GM19455 (cell line): ENCODE results near the gene TPK1.
"Not testable (repeated sequence)": the region's sequence is repeated elsewhere in the genome, so short reads cannot be mapped to it uniquely, and the experiment has no call there.

Experiments
- ATAC-seq: cut with Tn5 transposase; IDR thresholded peaks from one replicate; pipeline ENCODE4 v1.9.1; 2021; ENCODE audit not compliant: unreplicated experiment

The TPK1 gene

DNA sequence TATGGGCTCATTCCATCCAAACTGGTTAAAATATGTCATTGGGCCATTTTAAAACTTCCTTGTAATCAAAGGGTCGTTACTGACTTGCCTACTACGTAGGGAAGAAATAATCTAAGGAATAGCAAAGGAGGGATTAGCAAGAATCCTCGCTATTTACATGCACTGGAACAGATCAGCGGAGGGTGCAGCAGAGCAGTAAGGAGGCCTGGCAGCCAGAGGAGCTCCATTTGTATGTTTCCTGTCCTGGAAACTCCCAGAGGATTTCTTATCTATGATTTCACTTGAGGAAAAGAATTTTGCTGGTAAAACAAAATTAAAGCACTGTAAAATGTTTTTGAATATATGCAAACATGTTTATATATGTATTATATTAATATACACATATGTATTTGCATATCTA, 107.3 kb downstream of the TPK1 start:
- ATAC-seq = no peak

DNA sequence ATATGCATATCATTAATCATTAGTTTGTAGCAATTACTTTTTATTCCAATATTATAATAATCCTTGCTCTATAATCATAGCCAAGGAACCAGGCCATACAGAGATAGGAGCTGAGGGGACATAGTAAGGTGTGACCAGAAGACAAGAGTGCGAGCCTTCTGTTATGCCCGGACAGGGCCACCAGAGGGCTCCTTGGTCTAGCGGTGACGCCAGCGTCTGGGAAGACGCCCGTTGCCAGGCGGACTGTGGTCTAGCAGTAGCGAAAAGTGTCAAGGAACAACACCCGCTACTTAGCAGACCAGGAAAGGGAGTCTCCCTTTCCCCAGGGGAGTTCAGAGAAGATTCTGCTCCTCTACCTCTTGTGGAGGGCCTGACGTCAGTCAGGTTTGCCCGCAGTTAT, 109.0 kb downstream of the TPK1 start:
- not testable (repeated sequence) for ATAC-seq

DNA sequence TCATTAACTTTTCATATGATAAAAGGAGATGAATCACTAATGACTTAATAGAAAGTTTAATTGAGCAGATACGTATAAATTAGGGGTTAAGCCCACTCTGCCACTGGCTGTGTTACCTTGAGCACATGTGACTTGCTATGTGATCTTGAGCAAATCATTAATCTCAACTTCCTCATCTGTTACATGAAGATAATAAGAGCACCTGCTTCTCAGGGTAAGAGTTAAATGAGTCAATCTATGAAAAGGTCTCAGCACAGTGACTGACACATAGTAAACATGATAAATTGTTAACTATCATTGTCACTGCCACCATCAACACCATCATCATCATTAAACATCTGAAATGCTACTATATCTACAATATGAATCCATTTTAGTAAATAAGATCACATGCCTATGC, 110.8 kb downstream of the TPK1 start:
- peak; percentile 83 for ATAC-seq

DNA sequence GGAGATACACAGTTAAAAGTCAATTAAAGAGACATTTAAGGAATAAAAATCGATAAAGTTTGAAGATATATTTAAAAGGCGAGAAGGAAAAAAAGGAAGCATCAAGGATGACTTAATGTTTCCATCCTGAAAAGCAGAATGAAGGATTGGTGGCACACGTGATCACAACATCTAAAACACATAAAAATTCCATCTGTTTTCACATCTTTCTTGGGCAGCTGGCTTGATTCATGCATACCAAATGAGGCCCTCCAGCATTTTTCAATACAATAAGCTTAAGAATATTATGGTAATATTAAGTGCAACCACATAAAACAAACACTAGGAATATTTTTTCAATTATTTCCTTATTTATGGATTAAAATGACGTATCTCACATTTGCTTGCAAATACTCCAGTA, 112.6 kb downstream of the TPK1 start:
- ATAC-seq = no peak

DNA sequence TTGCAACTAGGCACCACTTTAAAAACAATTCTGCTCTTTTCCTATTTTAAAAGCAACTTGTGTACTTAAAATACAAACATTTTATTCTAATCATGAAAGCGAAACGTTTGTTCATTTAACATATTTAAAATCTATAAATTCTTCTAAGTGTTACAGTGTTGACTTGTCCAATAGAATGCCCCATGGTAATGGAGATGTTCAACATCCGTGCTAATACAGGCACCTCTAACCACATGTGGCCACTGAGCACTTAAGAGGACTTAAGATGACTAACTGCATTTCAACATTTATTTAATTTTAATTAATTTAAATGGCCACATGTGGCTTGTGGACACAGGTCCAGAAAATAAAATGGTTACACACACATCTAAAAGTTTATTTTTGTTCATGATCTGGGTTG, 115.1 kb downstream of the TPK1 start:
- ATAC-seq = no peak

DNA sequence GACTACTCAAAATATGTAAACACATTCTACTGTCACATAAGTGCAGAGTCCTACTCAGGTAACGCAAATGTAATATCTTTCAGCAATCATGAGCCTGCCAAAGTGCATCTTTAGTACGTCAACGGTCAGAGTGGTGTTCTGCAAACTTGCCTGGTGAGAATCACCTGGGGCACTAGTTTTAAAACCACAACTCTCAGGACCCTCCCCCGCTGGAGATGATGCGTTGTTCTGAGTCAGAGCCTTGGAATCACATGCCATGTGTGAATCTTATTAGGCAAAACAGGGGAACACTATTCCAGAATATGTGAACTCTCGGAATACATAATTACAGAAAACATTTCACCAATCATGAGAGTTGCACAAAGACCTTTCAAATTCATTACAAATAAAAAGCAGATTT, 115.7 kb downstream of the TPK1 start:
- ATAC-seq = no peak

DNA sequence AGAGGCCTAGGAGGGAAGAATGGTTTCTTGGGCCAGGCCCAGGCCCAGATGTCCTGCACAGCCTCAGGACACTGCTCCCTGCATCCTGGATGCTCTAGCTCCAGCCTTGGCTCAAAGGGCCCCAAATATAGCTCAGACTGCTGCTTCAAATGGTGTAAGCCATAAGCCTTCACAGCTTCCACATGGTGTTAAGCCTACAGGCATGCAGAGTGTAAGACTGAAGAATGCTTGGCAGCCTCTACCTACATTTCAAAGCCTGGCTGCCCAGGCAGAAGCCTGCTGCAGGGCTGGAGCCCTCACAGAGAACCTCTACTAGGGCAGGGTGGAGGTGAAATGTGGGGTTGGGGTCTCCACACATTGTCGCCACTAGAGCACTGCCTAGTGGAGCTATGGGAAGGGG, 118.1 kb downstream of the TPK1 start:
- ATAC-seq = no peak

DNA sequence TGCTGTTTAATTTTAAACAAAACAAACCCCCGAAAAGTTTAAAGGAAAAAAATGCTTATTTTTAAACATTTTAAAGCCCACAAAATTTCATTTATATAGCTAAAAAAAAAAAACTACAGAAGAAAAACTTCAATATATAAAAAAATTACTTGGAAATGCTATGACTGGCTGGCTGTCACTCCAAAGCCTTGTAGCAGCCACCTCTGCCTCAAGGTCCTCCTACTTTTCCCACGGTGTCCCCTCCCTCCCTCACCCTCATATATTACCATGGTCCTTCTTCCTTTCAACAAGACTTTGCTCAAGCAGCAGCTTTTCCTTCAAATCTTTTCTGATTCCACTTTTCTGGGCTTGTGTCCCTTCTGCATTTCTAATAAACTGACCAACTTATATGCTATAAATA, 122.0 kb downstream of the TPK1 start:
- ATAC-seq = no peak

DNA sequence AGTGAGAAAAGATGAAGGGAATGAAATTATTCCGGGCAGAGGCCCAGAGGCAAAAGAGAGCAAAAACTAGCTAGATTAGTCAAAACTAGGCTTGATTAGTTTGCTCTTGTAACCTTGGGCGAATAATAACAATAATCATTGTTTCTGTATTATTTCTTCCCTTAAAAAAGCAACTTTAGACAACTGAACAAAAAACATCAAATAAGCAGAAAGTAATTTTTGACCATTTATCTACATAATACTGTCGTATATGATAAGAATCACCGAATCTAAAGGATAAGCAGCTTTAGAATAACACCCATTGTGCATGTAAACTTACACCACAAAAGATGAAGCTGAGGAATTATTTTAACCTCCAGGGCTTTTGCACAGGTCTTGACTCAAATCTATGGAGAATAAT, 125.1 kb downstream of the TPK1 start:
- ATAC-seq = no peak

DNA sequence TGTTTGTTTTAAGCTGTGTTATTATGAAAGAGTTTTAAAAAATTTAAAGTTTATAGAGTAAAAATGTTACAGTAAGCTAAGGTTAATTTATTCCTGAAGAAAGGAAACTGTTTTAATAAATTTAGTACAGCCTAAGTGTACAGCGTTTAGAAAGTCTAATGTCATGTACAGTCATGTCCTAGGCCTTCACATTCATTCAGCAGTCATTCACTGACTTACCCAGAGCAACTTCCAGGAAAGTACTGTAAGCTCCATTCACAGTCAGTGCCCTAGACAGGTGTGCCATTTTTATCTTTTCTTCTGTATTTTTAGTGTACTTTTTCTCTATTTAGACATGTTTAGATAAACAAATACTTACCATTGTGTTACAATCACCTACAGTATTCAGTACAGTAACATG, 126.8 kb downstream of the TPK1 start:
- no peak for ATAC-seq

DNA sequence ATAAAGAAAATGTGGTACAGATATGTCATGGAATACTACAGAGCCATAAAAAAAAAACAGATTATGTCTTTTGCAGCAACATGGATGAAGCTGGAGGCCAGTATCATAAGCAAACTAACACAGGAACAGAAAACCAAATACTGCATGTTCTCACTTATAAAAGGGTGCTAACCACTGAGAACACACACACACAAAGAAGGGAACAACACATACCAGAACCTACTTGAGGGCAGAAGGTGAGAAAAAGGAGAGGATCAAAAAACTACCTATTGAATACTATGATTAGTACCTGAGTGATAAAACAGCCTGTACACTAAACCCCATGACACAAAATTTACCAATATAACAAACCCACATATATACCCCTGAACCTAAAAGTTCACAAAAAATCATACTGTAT, 144.6 kb downstream of the TPK1 start:
- no peak for ATAC-seq

DNA sequence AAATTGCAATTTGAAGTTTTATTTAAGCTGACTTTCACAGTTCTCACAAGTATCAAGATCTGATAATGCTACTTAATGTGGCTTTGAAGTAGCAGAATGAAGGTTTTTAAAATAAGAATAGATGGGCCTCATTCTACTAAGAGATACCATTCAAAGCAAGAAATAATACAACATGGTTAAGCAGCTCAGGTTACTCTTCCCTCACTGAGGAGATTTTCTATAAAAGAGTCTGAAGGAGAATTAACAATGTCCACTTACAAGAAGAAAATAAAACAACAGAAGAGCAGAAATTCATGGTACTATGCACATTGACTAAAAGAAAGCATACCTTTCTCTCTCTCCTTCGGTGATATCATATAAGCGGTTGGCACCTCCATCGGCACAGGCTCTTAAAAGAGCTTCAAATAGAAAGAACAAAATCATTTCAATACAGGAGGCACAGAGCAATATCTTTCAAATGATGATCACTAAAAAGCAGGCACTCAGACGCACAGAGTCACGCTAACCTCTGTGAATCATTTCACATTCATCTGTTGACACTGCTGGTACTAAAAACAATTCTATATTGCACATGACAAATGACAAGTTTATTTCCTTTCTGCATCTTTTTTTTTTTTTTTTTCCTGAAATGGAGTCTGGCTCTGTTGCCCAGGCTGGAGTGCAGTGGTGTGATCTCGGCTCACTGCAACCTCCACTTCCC, 153.1 kb downstream of the TPK1 start:
- ATAC-seq = no peak

DNA sequence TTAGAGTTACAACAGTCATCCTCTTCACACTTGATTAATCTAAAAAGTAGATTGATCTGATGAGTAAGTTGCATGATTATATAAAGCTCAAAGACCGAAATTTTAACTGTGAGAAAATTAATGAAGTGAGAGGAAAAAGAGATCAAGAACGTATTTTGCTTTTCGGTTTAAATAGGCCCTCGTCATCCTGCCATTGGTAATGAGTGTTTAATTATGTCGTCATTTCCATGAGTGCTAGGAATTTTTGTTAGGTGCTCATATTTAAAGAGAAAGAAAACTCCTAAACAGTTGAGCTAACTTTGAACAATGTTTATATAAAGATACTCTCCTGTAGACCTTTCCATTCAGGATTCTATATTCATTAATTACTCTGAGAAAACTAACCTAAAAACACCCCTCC, 159.4 kb downstream of the TPK1 start:
- ATAC-seq = no peak

DNA sequence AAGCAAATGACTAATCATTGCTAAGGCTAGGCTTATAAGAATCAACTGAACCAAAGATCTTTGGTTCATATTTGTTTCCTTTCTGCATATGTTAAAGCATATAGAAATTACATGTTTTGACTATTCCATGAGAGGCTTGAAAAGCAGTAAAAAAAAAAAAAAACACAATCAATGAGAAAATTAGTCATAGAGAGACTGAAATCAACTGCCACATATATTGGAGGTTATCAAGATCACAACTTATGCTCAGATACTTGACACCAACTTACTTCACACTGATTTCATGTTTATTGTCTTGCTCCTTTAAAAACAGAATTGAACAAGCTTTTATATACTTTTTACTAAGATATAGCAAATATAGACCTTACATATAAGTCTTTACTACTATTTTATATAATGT, 161.3 kb downstream of the TPK1 start:
- no peak for ATAC-seq

DNA sequence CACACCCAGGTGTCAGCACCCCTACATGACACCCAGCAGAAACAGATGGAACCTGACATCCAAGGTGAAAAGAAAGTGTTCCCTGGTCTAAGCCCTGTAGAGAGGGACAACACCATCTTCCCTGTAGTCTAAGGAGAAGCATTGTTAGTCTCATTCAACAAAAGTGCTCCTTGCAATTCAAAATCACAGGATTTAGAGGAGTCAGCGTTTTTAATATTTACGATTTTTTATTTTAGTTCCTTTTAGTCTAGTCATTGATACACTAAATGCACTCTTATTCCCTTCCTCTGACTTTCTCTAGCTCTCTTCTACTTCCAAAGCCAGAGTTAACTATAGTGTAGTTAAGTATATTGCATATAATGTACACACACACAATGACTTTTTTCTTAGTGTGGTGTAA, 163.0 kb downstream of the TPK1 start:
- no peak for ATAC-seq

DNA sequence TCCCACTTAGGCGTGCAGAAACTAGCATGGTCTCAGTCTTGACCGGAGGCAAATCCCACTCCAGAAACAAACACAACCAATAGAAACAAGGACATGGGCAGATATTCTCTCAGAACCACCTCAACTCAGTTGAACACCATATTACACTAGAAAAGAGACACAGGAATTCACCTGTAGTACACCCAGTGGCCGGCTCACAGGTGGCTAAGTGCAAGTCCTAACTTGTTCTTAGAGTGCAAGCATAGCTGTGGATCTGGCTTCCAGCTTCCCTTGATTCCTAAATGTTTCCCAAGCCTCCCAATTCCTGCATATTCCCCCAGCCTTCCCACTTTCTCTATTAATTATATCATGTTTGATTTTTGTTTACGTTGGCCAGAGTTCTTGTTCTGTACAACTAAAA, 164.4 kb downstream of the TPK1 start:
- no peak for ATAC-seq

DNA sequence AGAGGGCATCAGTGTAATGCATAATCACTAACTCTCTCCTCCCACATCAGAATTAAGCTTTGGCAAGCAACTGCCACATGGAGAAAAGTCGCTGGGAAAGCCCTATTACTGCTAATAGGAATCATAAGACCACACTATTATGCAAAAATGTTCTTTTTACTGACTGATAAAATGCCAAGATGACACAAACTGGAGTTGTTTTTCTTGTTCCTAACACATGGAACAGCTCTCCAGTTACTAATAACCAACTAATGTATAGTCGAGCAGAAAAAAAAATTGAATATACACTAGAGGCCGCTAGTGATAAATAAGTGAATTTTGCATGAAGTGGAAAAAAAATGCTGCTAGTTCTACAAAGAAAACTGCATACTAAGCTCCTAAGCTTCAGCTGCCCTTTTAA, 165.6 kb downstream of the TPK1 start:
- ATAC-seq = no peak

DNA sequence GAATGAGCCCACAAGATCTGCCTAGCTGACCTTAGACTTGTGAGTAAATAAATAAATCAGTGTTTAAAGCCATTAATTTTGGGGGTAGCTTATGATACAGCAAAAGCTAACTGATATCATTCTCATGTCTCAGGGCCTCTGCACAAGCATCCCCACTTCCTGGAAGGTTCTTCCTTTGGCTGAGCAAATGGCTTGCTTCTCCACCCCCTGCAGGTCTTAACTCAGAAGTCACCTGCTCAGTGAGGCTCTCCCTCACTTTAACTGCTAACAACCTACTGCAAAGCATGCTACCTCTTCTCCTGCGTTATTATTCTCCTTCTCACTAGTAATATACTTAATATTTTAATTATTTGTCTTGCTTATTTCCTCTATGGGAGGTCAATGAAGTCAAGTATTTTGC, 167.3 kb downstream of the TPK1 start:
- ATAC-seq = no peak

DNA sequence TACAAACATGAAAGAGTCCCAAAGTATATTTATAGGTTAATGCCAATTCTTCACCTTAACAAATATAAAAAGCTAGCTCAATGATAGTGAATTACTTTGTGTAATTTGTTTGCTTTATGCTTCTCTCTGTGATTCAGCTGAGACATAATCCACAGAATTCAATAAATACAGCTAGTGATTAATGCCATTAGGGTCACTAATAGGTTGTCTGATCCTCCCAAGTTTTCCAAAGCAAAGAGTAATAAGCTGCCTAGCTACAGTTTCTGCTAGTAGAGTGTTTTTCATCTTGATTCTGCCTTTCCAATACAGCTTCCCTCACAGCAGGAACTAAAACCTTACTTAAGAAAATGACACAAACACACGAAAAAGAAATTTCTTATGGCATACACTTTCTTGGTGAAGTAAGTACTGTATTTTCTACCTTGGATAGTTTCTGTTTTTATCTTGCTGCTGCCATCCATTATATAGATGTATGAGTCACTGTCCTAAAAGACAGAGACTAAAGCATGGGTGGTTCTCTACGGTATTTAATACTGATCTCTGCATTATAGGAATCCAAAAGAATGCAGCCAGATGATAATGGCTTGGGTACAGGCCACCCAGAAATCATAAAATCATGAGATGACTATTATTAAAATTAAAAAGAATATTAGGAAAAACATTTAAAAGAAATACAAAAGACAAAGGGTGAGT, 170.0 kb downstream of the TPK1 start:
- ATAC-seq = no peak

DNA sequence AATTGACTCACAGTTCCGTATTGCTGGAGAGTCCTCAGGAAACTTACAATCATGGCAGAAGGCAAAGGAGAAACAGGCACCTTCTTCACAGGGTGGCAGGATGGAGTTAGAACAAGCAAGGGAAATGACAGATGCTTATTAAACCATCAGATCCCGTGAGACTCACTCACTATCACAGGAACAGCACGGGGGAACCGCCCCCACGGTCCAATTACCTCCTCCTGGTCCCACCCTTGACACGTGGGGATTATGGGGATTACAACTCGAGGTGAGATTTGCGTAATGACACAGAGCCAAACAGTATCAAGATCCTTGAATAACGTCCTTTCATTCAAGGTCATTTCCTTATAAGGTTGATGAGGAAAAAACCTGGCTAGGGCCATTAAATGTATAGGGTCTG, 176.6 kb downstream of the TPK1 start:
- no peak for ATAC-seq

DNA sequence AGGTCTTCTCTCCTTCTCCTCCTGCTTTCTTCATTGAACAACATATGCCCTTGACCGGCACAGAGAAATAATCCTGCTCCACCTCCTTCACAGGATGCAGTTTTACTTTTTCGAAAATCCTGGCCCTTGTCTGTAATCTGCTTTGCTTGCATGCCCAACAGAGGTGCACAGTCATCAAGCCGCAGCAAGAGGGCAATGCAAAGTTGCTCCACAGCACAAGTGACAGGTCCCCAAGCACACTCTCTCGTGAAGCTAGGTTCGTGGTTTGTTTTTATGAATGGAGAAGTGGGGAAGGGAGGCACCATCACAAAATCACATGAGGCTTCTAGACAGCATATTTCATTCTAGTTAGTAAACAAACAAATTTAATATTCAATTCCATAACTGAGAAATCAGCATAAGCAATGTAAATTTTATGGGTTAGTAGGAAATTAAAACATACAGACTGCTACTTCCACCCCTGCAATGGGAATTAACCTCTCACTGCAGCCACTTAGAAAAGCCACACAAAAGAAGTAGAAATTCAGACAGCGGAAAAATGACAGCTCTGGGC, 178.8 kb downstream of the TPK1 start:
- peak; percentile 70 for ATAC-seq

DNA sequence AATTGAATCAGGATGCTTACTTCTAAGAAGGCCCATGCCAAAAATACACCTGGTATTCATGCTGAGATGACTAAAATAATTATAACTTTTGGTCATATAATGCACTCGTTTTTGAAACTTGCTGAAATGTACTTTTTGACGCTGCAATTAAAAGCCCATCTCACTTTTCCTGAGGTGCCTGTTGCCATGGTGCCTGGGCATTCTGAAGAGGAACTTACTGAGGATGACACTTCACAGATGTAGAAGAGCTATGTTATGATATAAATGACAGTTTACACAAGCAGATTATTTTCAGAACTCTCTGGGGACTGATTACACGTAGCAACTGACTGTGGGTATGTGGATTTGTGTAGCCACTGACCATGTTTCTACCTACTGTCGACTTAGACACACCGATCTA, 182.4 kb downstream of the TPK1 start:
- ATAC-seq = no peak

DNA sequence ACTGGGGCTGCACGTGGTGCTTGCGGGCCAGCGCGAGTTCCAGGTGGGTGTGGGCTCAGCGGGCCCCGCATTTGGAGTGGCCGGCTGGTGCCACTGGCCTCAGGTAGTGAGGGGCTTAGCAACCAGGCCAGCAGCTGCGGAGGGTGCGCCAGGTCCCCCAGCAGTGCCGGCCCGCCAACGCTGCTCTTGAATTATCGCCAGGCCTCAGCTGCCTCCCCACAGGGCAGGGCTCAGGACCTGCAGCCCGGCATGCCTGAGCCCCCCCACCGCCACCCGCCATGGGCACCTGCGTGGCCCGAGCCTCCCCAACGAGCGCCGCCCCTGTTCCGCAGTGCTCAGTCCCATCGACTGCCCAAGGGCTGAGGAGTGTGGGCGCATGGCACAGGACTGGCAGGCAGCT, 185.4 kb downstream of the TPK1 start:
- no peak for ATAC-seq
